NCI-H1105 (cell line): ENCODE results near the gene SNTA1.
"Not testable (repeated sequence)": the region's sequence is repeated elsewhere in the genome, so short reads cannot be mapped to it uniquely, and the experiment has no call there.

Source experiments
- DNase-seq: peaks from one replicate; lab custom pipeline; 2025; lab: John Stamatoyannopoulos, UW

The SNTA1 gene

DNA sequence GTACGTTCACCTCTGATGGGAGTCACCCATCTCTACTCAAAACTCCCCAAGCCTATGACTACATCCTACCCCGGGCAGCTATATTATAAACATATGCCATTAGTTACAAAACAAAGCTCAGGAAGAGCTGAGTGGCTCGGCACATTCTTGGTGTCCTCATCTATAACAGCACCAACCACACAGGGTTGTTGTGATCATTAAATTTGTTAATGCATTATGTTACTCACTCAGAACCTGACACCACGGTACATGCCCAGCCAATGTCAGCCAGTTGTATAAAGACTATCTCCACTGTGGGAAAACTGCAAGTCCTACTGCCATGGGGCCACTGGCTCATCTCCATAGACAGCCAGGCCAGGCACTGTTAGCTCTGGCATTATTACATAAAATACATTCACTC, 50.0 kb downstream of the SNTA1 start:
- no peak for DNase-seq

- DNase-seq = no peak
Observed at GRCh38 chr20:33391722-33392415, 51.7 kb downstream of the SNTA1 start.

DNA sequence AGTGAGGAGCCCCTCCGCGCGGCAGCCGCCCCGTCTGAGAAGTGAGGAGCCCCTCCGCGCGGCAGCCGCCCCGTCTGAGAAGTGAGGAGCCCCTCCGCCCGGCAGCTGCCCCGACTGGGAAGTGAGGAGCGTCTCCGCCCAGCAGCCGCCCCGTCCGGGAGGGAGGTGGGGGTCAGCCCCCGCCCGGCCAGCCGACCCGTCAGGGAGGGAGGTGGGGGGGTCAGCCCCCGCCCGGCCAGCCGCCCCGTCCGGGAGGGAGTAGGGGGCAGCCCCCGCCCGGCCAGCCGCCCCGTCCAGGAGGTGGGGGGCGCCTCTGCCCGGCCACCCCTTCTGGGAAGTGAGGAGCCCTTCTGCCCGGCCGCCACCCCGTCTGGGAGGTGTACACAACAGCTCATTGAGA, 54.2 kb downstream of the SNTA1 start:
- DNase-seq = not testable (repeated sequence)

DNA sequence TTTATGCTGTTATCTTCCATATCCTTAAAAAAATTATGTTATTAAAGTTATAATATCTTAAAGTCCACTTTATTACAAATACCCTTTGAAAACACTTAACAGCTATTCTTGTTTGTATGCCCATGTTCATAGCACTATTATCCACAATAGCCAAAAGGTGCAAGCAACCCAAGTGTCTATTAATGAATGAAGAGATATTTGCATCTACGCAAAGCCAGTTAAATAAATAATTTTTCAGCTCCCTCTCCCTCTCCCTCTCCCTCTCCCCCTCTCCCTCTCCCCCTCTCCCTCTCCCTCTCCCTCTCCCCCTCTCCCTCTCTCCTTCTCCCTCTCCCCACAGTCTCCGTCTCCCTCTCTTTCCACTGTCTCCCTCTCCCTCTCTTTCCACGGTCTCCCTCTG, 55.3 kb downstream of the SNTA1 start:
- DNase-seq = no peak

DNA sequence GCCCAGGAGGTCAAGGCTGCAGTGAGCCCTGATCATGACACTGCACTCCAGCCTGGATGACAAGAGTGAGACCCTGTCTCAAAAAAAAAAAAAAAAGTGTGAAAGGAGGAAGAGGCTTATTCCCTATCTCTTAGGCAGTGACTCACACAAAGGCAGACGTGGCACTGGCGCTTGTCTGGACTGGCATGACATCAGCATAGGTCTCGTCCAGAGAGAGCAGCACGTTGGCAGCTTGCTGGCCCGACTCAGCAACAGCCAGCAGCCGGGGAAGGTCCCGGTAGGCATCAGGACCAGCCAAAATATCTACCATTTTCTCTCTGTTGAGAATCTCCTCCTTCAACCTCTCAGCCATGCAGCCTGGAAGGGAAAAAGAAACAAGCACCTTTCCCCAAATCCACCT, 56.4 kb downstream of the SNTA1 start:
- no peak for DNase-seq

DNA sequence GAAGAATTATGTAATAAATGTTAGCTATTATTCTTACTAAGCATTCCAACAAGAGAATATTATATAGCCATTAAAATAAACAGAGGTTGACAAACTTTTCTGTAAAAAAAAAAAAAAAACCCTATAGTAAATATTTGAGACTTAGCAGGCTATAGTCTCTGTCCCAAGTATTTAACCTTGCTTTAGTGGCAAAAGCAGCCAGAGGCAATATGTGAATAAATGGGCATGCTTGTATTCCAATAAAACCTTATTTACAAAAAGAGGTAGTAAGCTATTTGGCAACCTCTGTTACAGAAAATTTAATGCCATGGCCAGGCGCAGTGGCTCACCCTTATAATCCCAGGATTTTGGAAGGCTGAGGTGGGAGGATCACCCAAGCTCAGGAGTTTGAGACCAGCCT, 56.9 kb downstream of the SNTA1 start:
- DNase-seq = no peak

DNA sequence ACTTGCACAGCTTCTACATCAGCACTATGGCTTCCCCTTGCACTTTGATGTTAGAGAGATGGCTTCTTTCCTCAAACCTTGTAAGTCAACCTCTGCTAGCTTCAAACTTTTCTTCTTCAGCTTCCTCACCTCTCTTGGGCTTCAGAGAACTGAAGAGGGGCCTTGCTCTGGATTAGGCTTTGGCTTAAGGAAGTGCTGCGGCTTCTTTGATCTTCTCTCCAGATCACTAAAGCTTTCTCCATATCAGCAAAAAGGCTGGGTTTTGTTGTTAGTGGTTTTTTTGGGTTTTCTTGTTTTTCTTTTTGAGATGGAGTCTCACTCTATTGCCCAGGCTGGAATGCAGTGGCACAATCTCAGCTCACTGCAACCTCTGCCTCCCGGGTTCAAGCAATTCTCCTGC, 66.2 kb downstream of the SNTA1 start:
- no peak for DNase-seq

DNA sequence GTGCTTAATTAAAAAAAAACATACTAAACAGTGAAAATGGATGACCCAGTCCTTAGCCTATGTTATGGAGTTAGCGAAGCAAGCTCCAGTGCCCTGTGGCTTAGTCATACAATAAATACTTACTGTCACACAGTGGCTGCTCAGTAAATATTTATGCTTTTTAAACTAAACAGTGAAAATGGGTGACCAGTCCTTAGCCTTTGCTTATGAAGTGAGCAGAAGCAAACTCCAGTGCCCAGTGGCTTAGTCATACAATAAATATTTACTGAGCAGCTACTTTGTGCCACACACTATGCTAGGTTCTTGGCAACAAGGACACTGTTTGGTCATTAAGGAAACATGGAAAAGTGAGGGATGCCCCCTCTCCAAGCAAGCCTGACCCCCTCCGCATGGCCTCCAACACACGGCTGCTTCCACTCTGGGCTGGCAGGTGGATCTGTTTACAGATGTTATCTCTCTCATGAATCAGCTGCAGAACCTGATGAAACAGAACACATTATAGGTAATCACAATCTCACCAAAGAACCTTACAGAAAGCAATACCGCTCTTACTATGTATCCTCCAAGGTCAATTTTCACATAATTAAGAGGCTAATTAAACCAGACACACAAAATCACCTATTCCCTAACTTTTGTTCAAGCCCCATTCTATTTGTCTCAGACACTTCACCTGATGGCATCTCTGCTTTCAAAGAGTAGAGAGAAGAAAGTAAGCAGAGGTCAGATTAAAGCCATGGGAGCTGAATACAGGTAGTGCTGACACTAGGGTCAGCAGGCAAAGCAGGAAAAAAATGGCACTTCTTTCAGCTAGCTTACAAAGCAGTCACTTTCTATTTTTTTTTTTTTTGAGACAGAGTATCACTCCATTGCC, 69.6 kb downstream of the SNTA1 start:
- no peak for DNase-seq

GRCh38 chr20:33372993-33373441, 70.5 kb downstream of the SNTA1 start:
- no peak for DNase-seq

- no peak for DNase-seq
Observed at GRCh38 chr20:33370291-33370690, 73.3 kb downstream of the SNTA1 start.

GRCh38 chr20:33362898-33363297, 80.7 kb downstream of the SNTA1 start:
- no peak for DNase-seq

DNA sequence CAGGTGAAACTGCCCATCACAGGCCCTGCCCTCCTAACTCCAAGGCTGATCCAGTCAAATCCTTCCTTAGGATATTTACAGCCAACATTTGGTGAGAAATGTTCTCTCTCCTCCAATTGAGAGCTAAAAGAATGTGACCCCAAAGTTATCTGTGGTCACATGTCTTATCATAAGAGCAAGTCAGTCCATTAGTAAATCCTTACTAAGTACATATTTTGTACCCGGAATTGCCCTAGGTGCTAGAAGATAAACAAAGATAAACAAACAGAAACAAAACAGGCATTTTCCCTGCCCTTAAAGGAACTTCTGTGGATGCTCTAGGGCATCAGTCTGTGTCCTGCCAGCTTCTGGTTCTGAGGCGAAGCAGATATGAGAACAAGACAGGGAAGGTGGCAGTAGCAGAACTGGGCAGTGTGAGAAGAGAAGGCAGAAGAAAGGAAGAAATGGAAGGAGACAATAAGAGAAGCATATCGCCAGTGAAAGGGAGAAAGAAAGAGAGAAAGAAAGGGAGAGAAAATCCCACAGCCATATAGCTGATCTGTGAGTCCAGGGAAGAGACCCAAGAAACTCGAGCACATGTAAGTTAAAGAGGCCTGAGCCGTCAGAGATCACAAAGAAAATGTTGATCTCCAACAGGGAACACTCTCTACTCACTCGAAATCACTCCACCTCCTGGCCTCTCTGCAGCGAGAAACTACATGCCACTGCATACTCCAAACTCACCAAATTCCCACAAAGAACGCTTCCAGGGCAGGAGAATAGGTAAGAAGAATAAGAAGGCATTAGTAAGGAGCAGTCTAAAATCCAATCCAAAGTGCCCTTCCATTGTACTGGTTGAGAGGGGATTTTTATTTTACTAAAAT, 83.9 kb downstream of the SNTA1 start:
- DNase-seq = no peak
